Measurements from ENCODE around the gene GALNTL6.

DNA sequence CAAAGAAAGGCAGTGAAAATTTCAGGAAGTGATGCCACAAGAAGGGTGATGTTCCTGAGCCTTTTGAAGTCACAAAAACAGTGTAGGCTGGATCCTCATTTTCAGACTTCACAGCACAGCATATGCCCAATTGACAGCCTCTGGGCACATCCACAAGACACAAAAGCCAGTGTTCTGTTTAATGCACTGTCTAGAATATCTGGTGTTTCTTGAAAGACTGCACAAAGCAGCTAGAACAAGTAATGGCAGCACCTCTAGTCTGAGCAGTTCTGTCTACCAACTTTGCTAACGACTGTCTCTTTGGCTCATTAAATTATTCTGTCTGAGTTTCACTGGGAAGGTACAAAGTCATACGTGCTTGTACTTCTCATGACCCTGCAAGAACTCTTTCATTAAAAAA is 938.3 kb downstream of the GALNTL6 start:
- TF ChIP-seq SUZ12 (IDR thresholded peaks at IDR 0.05; ENCODE audit: extremely low read depth, insufficient read depth, insufficient read length) (no peak), ZNF274 (IDR thresholded peaks at IDR 0.05; ENCODE audit: low read depth, low read length) (no peak)
